ENCODE results near the gene SLC7A11.
"Not testable (repeated sequence)": the region's sequence is repeated elsewhere in the genome, so short reads cannot be mapped to it uniquely, and the experiment has no call there.

Gene SLC7A11

DNA sequence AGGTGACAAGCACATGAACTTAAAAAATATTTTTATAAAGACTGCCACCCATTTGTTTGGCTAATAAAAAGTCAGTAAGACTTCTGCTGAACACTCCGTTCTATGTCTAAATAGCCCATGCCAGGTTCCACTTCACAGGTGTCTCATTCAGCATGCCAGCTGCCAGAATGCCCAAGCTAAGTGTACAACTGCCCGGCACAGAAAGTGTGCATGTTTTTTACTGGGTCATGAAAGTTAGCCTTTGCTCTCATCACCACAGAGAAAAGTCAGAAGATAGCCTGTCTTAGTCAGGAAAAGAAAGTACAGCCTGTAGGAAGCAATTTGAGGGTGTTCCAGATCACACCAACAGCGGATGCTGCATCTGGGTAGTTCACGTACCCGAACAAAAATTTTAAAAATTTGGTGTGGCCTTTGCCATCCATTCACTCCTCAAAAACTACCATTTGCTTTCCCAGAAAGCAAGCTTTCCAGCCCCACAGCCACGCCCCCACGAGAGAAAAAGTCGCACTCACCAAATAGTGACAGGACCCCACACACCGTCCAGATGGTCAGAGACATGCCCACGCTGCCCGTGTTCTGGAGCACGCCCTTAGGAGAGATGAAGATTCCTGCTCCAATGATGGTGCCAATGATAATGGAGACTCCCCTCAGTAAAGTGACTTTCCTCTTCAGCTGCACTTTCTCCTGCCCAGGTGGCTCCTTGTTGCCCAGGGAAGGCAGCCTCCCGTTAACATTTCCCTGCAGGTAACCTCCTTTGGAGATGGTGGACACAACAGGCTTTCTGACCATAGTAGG, 671 bp downstream of the SLC7A11 start:
- no peak for DNase-seq

DNA sequence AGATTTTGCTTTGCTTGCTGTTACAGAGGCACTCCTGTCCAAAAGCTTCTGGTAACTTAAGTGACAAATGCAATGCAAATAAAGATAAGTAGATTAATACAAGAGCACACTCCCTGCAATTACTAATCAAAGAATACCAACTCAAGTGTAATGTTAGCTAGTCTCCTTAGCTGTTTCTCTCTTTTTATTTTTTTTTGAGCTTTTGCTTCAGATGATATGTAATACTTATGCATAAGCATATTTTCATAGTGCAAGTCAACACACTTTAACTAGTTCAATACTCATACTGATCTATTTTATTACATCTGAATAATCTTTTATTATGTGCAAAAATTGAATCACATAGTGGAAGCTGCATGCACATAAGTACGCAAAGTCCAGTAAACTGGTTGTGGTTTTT, 2.7 kb downstream of the SLC7A11 start:
- DNase-seq, result no peak

DNA sequence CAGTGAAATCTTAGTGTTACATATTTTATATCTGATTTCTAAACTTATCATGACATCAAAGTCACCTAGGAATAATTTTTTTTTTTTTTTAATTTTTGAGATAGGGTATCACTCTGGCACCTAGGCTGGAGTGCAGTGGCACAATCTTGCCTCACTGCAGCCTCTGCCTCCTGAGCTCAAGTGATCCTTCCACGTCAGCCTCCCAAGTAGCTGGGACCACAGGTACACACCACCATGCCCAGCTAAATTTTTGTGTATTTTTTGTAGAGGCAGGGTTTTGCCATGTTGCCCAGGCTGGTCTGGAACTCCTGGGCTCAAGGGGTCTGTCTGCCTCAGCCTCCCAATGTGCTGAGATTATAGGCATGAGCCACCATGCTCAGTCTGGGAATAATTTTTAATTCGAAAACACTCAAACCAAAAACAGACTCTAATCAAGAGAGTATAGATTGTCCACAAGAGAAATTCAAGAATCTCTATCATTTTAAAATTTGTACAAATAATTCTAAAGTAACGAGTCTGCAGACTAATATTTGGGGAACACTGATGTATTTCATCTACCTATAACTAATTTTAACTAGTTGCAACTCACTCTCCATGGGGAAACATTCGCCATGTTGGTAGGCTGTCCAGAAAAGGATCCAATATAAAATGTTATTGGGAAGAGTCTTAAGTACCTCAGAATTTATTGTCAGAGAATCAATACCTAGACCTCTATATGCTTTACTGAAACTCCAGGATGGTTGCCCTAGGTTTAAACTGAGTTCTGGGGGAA, 3.4 kb downstream of the SLC7A11 start:
- DNase-seq, result no peak

DNA sequence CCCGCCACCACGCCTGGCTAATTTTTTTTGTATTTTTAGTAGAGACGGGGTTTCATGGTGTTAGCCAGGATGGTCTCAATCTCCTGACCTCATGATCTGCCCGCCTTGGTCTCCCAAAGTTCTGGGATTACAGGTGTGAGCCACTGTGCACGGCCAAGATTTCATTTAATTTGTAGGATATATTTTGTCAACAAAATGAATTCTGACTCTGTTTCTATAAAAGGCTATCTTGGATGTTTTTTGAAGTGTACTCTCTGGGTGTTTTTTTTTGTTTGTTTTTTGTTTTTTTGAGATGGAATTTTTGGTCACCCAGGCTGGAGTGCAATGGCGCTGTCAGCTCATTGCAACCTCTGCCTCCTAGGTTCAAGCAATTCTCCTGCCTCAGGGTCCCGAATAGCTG, 5.0 kb downstream of the SLC7A11 start:
- DNase-seq, result not testable (repeated sequence)

DNA sequence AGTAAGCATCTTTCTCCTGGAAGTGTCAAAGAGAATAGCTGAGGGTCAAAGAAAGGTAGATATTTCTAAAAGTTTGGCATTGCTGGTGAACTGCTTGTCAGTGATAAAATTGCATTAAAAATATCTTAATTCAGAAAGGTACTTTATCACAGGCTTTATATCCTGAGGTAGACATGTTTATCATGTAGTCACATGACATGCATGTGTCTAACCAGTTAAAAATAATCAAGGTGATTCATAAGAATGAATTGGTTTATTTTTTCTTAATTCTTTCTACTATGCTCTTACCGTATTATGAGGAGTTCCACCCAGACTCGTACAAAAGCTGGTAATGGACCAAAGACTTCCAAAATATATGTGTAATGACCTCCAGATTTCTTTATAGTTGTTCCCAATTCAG, 6.1 kb downstream of the SLC7A11 start:
- DNase-seq, result no peak

DNA sequence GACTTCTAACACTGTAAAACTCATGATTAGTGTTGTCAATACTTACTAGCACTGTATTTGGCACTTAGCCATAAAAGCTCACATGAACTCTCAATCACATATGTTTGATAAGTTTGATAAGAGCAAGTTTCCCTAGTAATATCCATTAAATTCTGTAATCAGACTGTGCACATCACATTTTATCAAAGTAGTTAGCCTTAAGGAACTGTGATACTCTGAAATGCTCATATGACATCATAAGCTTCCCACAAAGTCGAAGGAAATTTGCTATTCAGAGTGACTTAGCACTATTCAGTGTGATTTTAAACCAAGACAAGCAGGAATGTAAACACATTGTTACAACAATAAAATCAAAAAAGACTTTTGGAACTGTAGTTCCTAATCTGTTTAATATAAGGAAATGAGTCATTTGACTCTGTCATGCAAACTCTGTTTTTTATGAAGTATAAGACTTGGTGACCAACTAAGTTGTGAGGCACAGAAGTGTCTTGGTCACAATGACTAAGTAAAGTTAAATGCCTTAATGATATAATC, 6.7 kb downstream of the SLC7A11 start:
- peak; percentile 83 for DNase-seq

DNA sequence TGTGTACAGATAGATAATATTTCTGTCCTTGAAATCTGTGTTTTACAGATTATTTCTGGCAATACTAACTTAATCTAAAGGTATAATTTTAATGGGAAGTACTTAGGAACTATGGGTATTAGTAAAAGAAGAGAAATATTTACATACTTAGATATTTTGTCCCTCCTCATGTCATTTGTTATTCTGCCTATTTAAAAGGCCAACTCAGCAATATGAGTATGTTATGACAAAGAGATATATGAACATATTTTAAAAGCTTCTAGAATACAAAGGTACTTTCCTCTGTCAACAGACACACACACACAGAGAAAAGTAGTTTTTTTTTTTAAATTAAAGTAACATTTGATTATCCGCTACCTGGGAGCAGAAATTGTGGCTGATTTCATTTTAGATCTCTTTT, 7.9 kb downstream of the SLC7A11 start:
- no peak for DNase-seq

DNA sequence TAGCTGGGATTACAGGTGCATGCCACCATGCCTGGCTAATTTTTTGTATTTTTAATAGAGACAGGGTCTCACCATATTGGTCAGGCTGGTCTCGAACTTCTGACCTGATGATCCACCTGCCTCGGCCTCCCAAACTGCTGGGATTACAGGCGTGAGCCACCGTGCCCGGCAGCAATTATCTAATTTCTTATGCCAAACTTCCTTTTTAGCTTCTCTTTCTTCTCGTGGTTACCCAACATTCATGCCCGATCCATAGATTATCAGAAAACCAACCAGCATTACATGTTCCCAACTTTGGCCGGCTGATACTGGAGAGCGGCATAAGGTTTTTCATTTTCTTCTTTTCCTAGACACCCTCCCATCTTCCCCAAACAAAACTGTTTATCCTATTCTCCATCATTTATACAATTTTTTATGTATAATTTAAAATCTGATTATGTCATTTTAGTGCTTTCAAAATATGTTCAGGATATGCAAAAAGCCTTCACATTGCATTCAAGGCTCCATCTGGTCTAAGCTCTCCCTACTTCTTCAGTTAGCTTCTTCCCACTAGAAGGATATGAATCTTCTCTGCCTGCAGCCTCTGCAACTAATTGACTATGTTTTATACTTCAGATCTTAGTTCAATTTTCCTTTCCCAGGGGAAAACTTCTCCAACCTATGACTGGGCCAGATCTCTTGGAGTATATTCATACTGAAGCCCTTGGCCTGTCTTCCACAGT, 8.7 kb downstream of the SLC7A11 start:
- DNase-seq, result no peak

DNA sequence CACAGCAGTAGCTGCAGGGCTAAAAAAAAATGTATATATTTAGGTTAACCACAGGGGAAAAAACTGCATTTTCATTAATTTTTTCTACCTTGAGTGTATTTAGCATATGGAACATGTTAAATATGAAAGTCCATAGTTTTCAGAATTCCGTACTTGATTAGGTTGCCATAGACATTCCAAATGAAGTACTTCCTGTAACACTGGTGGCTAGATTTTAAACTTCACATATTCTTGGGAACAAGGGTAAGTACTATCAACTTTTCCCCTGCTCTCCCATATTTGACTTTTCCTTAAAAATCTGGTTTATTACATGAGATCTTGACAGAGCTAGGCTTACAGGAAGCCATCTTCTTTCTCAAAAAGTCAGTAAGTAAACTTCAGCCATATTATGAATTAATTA, 9.8 kb downstream of the SLC7A11 start:
- DNase-seq, result no peak

DNA sequence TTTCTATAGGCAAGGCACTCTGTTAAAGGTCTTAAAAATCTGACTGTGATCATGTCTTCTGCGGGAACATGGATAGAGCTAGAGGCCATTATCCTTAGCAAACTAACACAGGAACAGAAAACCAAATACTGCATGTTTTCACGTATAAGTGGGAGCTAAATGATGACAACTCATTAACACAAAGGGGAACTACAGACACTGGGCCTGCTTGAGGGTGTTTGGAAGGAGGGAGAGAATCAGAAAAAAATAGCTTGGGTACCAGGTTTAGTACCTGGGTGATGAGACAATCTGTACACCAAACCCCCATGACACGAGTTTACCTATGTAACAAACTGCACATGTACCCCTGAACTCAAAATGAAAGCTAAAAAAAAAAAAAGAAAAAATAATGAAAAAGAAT, 12.1 kb downstream of the SLC7A11 start:
- no peak for DNase-seq

DNA sequence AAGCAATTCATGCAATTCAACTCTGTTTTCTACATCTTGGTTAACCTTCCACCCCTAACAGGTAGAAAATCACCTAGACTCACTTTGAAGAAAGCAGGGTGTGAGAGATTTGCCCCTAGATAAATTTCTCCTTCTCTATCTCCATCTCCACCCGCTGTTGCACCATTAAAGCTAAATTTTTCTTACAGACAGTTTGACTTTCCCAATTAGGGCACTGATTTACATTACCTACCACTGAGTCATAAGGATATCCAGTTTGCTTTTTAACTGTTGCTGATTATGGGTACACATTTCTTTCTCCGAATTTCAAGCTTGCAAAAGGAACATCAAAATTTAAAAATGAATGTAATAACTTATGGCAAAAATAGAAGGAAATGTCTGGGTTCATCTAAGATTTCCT, 13.0 kb downstream of the SLC7A11 start:
- no peak for DNase-seq

DNA sequence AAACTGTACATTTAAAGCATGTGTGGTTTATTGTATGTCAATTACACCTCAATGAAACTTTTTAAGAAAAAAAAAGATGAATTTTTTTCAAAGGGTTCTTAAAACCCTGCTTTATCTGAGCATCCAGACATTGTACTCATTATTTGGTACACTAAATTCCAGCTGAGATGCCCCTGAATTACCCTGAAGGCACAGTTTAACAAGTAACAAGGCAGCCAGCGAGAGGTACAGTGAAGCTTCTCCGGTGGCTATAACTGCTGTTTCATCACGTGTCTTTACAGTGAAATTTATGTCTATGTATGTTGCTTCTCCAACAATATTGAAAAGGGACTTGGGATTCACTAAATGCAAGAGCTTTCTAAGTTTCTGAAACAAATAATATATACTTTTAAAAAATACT, 15.8 kb downstream of the SLC7A11 start:
- DNase-seq, result no peak

DNA sequence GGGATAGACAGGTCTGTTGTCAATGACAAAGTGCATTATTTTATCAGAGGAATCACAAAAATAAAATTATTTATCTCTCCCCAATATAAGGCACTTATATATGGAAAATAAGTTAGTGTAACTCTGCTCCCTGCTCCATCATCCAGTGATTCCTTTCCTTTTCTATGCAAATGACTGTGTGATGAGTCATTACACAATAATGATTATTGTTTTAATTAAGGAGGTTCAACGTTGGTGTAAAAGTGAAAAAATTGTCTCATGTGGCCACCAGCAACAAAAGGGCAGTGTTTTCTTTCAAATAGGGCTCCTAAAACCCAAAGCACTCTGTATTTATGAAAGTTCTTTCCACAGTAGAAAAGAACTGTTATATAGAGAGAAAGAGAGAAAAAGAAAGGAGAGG, 16.7 kb downstream of the SLC7A11 start:
- no peak for DNase-seq

DNA sequence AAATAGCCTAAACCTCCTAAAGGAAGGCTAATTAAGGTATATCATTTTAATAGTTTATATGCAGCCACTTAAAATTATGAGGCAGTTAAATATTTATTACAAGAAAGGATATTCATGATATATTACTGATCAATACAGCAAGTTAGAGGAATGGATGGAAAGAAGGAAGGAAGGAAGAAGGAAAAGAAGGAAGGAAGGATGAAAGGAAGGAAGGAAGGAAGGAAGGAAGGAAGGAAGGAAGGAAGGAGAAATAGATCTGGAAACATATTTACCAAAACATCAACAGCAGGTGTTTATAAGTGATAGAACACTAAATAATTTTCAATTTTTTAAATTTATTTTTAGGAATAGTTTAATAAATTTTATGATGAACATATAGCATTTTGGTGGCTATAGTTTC, 17.5 kb downstream of the SLC7A11 start:
- no peak for DNase-seq

DNA sequence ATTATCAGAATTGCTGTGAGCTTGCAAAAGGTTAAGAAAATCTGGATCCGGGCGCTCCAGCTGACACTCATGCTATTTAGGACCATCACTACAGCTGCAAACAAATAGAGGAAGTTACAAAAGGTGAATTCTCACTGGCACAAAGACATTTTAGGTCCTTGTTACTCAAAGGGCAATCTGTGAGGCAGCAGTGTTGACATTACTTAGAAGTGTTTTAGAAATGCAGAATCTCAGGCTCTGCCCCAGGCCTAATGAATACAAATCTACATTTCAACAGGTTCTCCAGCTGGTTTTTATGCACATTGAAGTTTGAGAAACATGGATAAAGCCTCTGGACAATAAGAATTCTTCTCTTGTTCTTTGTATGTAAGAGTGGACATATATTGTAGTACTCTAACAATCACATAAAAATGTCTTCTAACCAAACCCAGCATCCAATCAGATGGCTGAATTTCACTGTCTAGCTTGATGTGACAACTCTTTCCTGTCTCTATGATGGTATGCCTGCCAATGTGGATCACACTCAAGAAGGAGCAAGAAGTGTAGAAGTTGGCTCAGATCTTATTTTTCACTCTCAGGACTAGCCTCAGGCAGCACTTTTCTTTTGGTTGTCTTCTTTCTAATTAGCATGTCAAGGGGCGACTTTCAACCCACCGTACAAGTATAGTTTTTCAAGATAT, 18.8 kb downstream of the SLC7A11 start:
- DNase-seq, result no peak

DNA sequence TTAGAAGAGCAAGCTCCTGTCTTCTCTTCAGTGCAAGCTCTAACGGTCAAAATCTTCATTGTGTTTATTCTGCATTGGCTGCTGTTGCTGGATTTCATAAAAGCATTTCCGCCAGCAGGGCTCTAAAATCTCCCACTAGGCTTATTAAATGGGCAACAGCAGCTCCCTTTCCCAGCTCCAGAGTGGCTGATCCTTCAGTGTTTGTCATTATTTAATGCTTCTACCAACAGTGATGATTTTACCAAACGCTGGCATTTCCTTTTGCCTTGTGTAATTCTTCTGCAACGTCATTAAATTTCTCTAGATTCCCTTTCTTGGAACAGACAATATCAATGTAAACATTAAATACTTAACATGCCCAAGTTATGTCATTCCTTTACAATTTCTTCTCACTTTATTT, 20.1 kb downstream of the SLC7A11 start:
- DNase-seq, result peak; percentile 76

DNA sequence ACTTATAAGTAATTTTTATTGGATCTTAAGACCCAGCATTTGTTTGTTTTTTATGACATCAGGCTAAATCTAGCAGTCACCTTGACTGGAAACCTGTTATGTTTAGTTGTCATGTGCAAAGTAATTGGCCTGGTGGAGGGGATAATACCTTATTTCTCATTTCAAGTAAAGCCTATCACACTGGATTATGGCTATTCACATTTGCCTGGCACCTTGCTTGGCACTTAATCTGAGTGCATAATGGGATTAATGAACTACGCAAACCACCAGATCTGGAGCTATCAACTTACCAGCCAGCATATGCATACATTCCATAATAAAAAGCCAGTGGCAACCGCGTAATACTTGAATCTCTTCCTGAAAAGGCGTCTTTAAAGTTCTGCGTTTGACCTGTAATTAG, 23.2 kb downstream of the SLC7A11 start:
- DNase-seq, result no peak

DNA sequence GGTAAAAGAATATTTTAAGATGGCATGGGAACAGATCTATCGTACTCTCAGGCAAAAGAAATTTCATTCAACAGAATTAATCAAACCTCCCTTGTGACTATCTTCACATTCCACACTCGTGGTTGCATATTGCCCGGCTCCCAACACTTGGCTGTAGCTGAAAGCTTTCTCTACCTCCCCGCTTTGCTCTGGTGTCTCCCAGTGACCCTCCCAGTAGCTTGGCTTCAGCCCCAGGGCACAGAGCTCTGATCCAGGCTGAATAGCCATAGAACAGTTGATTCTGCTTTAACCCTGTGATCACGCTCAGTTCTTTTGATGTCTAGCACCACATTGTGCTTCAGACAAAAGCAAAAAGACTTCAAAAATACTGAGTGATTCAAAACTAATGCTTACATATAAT, 24.6 kb downstream of the SLC7A11 start:
- no peak for DNase-seq

DNA sequence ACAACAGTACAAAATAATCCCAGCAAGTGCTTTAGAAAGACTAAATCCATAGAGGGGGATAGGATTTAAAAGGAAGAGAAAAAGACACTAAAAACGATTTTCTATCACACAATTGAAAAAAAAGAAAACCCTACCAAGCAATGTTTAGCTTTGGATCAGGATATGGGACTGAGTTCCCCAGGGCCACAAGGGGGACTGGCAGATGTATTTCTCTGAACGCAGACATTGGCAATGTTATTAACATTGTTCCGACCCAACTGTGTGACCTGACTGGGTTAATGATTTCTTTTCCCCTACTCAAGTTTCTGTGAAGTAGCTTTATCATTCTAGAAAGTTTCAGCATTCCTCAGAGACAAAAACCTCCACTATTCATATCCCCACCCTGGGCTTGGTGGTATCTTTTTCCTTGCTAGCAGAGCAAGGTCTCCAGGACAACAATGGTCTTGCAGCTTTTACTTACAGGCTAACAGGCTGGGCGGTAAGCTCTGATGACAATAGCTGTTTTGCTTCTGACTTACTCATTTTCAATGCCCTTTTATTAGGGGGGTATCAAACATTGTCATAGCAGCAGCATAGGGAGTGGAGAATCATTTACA, 25.8 kb downstream of the SLC7A11 start:
- no peak for DNase-seq

DNA sequence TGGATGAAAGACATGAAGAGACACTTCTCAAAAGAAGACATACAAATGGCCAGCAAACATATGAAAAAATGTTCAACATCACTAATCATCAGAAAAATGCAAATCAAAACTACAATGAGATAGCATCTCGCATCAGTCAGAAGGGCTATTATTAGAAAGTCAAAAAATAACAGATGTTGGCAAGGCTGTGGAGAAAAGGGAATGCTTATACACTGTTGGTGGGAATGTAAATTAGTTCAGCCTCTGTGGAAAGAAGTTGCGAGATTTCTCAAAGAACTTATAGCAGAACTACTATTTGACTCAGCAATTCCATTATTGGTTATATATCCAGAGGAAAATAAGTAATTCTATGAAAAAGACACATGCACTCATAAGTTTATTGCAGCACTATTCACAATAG, 31.6 kb downstream of the SLC7A11 start:
- DNase-seq, result not testable (repeated sequence)

DNA sequence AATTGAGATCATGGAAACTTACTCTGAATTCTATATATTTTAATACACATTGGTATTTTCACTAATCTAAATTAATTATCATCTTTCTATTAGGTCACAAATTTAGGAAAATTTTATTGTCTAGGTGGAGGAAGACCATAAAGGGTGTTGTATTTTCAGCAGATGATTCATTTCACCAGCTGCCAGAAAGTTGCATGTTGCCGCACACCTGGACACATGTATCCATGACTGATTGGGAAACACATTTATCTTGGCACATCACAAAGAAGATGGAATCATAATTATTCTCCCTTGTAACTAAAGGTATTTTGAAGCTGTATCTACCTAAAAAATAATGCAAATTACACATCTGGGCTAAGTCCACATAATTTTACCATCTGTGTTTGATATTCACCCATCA, 33.1 kb downstream of the SLC7A11 start:
- no peak for DNase-seq

DNA sequence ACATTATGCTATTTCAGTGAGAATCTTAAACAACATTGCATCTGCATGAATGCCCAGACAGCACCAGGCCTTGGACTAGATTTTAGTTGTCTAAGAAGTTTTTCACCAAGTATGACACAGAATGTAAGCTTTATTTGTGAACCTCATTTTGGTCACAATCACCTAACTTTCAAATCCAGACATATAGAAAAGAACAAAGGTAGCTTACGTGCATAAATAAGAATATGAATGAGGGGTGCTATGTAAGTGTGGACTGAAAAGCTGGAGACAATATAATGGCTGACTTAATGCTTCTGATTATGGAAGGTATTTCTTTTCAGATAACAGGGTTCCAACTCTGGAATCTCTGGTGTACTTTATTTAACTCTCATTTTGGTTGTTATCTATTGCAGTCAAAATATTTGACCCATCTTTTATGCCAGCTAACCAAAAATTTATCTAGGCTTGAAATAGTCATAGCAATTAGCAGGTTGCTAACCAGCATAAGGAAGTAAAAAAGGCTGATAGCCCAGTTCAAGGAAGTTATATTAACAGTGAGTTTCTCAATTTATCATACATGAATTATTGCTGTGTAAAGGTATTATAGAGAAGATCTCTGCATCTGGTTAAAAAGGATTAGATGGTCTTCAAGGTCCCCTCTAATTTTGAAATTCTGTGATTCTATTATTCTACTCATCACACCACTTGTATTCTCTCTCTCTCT, 36.5 kb downstream of the SLC7A11 start:
- no peak for DNase-seq

Data from amniotic stem cell (primary cell).